K562 (cell line): ENCODE measurements around the gene ZFP69. TPM values are rescaled to one million over a fixed set of nuclear protein-coding genes. Genes with fewer than 3 reads are reported as not detected.

ENCODE experiments used
- ARNT ChIP-seq, 2 experiments: fragments of 450-650 bp; IDR thresholded peaks; 2 replicates each; pipeline ENCODE4 v1.6.1; 2016; ENCODE audit warnings: mild to moderate bottlenecking in 1 of 2
- BRD9 ChIP-seq: fragments of 450-650 bp; IDR thresholded peaks from 2 replicates; pipeline ENCODE4 v1.6.1; 2018; ENCODE audit warnings: low read depth; ENCODE audit not compliant: partially characterized antibody
- DMBX1 ChIP-seq: fragments of 250-450 bp; sonication (Bioruptor Pico); IDR thresholded peaks from 2 replicates; pipeline ENCODE4 v1.8.0; 2022; ENCODE audit warnings: inconsistent platforms, mild to moderate bottlenecking, moderate library complexity, borderline replicate concordance
- GTF2A2 ChIP-seq: IDR thresholded peaks from 2 replicates; pipeline ENCODE4 v1.6.1; 2016; ENCODE audit warnings: mild to moderate bottlenecking, missing genetic modification characterization, missing compliant biosample characterization
- ILK ChIP-seq: fragments of 450-650 bp; IDR thresholded peaks from 2 replicates; pipeline ENCODE4 v1.6.1; 2016; ENCODE audit warnings: missing genetic modification characterization, low read depth, mild to moderate bottlenecking, missing compliant biosample characterization, moderate library complexity, borderline replicate concordance
- POLR2AphosphoS5 ChIP-seq: IDR thresholded peaks from 2 replicates; pipeline ENCODE4 v1.6.1; 2011; ENCODE audit warnings: mild to moderate bottlenecking, low read depth, low read length, moderate library complexity; ENCODE audit not compliant: control insufficient read depth, insufficient read depth
- POLR2G ChIP-seq: fragments of 200-400 bp; formaldehyde crosslinking; IDR thresholded peaks from 2 replicates; pipeline ENCODE4 v1.6.1; 2017; ENCODE audit warnings: low read depth, mild to moderate bottlenecking, antibody characterized with exemption, low read length, moderate library complexity
- RBBP5 ChIP-seq: fragments of 200-600 bp; sonication (generic); IDR thresholded peaks from 2 replicates; pipeline ENCODE4 v1.6.1; 2012; ENCODE audit warnings: borderline replicate concordance, mild to moderate bottlenecking, low read length, control low read depth, inconsistent platforms; ENCODE audit not compliant: insufficient read depth, poor library complexity, severe bottlenecking
- RBM22 ChIP-seq: fragments of 200-400 bp; formaldehyde crosslinking; IDR thresholded peaks from 2 replicates; pipeline ENCODE4 v1.6.1; 2018; ENCODE audit warnings: low read length, low read depth; ENCODE audit not compliant: poor library complexity, severe bottlenecking
- SMAD1 ChIP-seq: fragments of 150-350 bp; IDR thresholded peaks from 2 replicates; pipeline ENCODE4 v1.6.1; 2014; ENCODE audit warnings: low read length, low read depth; ENCODE audit not compliant: partially characterized antibody
- TRIM24 ChIP-seq, 2 experiments: fragments of 450-650 bp; IDR thresholded peaks; 2 replicates each; pipeline ENCODE4 v1.6.1; 2016
- ZNF197 ChIP-seq: fragments of 200-800 bp; sonication (Bioruptor generic); IDR thresholded peaks from 2 replicates; pipeline ENCODE4 v1.6.1; 2016; ENCODE audit warnings: low read depth, missing genetic modification characterization, missing compliant biosample characterization
- ZNF282 ChIP-seq: sonication (generic); formaldehyde crosslinking; IDR thresholded peaks from 2 replicates; pipeline ENCODE4 v1.8.1; 2023; ENCODE audit warnings: missing genetic modification reagents
- ZNF644 ChIP-seq: fragments of 200-800 bp; sonication (Bioruptor generic); IDR thresholded peaks from 2 replicates; pipeline ENCODE4 v1.6.1; 2016; ENCODE audit warnings: low read depth, missing genetic modification characterization, missing compliant biosample characterization
- ZNF695 ChIP-seq: fragments of 450-650 bp; formaldehyde crosslinking; IDR thresholded peaks from 2 replicates; pipeline ENCODE4 v1.4.0; 2020; ENCODE audit warnings: mild to moderate bottlenecking, moderate library complexity
- polyA plus RNA-seq, 8 experiments: library from polyadenylated mRNA; depleted of rRNA in 4 of 8; stranded (reverse) in 5 of 8; unstranded in 3 of 8; fragments of >200 nt; fragmentation: Nextera tagmentation in 2 of 8; fragmentation: Illumina TruSeq in 1 of 8; extraction: Ambion mirVana in 2 of 8; extraction: Trizol in 1 of 8; gene quantifications; 2 replicates each; pipeline versions ENCODE4 v1.2.1 to v1.2.3, GENCODE V29; 2011 to 2014; ENCODE audit warnings: inconsistent platforms in 1 of 8, missing spikeins in 1 of 8
- total RNA-seq, 7 experiments: library from RNA; depleted of rRNA in 6 of 7; stranded (reverse); fragments of >200 nt in 6 of 7; fragmentation: Illumina TruSeq in 2 of 7; extraction: Trizol in 2 of 7; gene quantifications; 2 replicates each; pipeline versions ENCODE4 v1.2.1 to v1.2.3, GENCODE V29; 2011 to 2021; ENCODE audit warnings: low replicate concordance in 1 of 7
- TF ChIP-seq, protein P1 (sequence below): fragments of 450-650 bp; IDR thresholded peaks from 2 replicates; pipeline ENCODE4 v1.6.1; 2016; ENCODE audit warnings: borderline replicate concordance
- TF ChIP-seq, protein P2 (sequence below), 2 experiments: IDR thresholded peaks in 1 of 2; conservative IDR thresholded peaks in 1 of 2; 2 replicates each; pipeline ENCODE4 v1.6.1; 2016; ENCODE audit warnings: low read depth in 2 of 2, mild to moderate bottlenecking in 1 of 2, missing compliant biosample characterization in 1 of 2, missing genetic modification characterization in 1 of 2, moderate library complexity in 1 of 2
- TF ChIP-seq, protein P3 (sequence below): sonication (generic); formaldehyde crosslinking; IDR thresholded peaks from 2 replicates; pipeline ENCODE4 v1.8.0; 2022; ENCODE audit warnings: mild to moderate bottlenecking, missing genetic modification reagents

The ZFP69 gene
- total and polyA plus RNA-seq, 9 of the 15 experiments (the other 6 are each of a cell fraction or from before 2014, with no cell fraction given): 2.0 to 8.4 (median 5.7) TPM

DNA sequence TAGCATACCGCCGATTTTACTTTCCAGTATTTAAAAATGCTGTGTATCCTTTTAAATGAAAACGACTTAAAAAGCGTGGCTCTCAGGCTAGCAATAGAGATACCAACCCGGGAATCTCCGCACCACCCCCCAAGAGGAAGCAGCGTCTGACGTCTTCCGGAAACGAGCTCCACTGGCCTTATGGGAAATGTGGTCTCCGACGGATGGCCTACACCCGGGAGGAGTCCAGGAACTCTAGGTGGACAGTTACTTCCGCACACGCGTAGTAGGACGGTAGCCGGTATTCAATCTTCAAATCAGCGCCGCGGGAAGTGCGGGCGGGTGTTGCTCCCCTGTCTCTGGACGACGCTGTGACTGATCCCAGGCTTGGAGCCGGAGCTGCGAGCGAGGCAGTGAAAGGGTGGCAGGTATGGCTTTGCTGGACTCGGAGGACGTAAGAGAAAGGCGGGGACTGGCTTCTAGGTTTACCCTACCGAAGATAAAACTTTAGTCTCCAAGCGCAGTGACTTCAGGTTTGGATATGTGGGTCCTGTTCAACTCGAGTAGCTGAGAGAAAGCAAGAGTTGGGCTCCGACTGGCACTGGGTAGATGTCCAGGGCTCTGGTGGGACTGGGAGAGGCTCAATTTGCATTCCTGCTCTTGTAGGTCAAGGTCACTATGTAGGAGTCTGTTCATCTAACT lies 54.4 kb downstream of the ZFP69 start, which contains the start of gene ZNF684 (continued):
- TF ChIP-seq BRD9 (no peak), TRIM24 (IDR thresholded peaks at IDR 0.05) (no peak), SMAD1 (peak; percentile 57), ZNF197 (CRISPR knock-in tag) (0 out of 2 replicates have a peak, but pooled peaks have one; percentile 41), ARNT (IDR thresholded peaks at IDR 0.05) (no peak), ILK (tag) (no peak), POLR2AphosphoS5 (peak; percentile 84), POLR2G (peak; percentile 87), RBM22 (no peak), DMBX1 (CRISPR knock-in tag) (0 out of 2 replicates have a peak, but pooled peaks have one; percentile 19), ZNF644 (tag) (peak; percentile 73; the same call in 1 of the 2 replicates), RBBP5 (peak; percentile 74), ZNF695 (CRISPR knock-in tag) (0 out of 2 replicates have a peak, but pooled peaks have one; percentile 34), ZNF282 (no peak), GTF2A2 (no peak)
- TF ChIP-seq, protein P1, sequence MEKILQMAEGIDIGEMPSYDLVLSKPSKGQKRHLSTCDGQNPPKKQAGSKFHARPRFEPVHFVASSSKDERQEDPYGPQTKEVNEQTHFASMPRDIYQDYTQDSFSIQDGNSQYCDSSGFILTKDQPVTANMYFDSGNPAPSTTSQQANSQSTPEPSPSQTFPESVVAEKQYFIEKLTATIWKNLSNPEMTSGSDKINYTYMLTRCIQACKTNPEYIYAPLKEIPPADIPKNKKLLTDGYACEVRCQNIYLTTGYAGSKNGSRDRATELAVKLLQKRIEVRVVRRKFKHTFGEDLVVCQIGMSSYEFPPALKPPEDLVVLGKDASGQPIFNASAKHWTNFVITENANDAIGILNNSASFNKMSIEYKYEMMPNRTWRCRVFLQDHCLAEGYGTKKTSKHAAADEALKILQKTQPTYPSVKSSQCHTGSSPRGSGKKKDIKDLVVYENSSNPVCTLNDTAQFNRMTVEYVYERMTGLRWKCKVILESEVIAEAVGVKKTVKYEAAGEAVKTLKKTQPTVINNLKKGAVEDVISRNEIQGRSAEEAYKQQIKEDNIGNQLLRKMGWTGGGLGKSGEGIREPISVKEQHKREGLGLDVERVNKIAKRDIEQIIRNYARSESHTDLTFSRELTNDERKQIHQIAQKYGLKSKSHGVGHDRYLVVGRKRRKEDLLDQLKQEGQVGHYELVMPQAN: peak; percentile 37; the same call in 1 of the 2 replicates
- TF ChIP-seq, protein P2, sequence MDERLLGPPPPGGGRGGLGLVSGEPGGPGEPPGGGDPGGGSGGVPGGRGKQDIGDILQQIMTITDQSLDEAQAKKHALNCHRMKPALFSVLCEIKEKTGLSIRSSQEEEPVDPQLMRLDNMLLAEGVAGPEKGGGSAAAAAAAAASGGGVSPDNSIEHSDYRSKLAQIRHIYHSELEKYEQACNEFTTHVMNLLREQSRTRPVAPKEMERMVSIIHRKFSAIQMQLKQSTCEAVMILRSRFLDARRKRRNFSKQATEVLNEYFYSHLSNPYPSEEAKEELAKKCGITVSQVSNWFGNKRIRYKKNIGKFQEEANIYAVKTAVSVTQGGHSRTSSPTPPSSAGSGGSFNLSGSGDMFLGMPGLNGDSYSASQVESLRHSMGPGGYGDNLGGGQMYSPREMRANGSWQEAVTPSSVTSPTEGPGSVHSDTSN (CRISPR knock-in tag; IDR thresholded peaks at IDR 0.05; ENCODE audit: low read depth): no peak
- TF ChIP-seq, protein P2 (tag; conservative IDR thresholded peaks at IDR 0.05; ENCODE audit: low read depth): peak; percentile 58; the same call in 1 of the 2 replicates
- TF ChIP-seq, protein P3, sequence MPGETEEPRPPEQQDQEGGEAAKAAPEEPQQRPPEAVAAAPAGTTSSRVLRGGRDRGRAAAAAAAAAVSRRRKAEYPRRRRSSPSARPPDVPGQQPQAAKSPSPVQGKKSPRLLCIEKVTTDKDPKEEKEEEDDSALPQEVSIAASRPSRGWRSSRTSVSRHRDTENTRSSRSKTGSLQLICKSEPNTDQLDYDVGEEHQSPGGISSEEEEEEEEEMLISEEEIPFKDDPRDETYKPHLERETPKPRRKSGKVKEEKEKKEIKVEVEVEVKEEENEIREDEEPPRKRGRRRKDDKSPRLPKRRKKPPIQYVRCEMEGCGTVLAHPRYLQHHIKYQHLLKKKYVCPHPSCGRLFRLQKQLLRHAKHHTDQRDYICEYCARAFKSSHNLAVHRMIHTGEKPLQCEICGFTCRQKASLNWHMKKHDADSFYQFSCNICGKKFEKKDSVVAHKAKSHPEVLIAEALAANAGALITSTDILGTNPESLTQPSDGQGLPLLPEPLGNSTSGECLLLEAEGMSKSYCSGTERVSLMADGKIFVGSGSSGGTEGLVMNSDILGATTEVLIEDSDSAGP (CRISPR knock-in tag): peak; percentile 67; the same call in 1 of the 2 replicates
